Neuronal stem cell (in vitro differentiated cells): ENCODE measurements around the gene CXCL1.
A peak's percentile ranks its signal among the peaks of the same experiment; 100 is the strongest.

Source experiments
- DNase-seq: peaks from one replicate; pipeline ENCODE4 v3.0.0-alpha.2; 2013; ENCODE audit warnings: low spot score
- H2AFZ ChIP-seq: one replicate; pipeline ENCODE4 v1.6.1; 2013; ENCODE audit warnings: mild to moderate bottlenecking, low read length, inconsistent platforms
- H2AK5ac ChIP-seq: 2 replicates; pipeline ENCODE4 v1.6.1; 2013; ENCODE audit warnings: low read depth, mild to moderate bottlenecking, inconsistent platforms, low read length, moderate library complexity, mixed read lengths
- H2BK120ac ChIP-seq: 2 replicates; pipeline ENCODE4 v1.6.1; 2013; ENCODE audit warnings: low read depth, mild to moderate bottlenecking, inconsistent platforms, low read length, moderate library complexity, mixed read lengths
- H2BK12ac ChIP-seq: one replicate; pipeline ENCODE4 v1.6.1; 2013; ENCODE audit warnings: low read length, inconsistent platforms
- H2BK15ac ChIP-seq: 2 replicates; pipeline ENCODE4 v1.6.1; 2013; ENCODE audit warnings: mild to moderate bottlenecking, low read length, inconsistent platforms, mixed read lengths
- H2BK5ac ChIP-seq: one replicate; pipeline ENCODE4 v1.6.1; 2013; ENCODE audit warnings: inconsistent platforms, mild to moderate bottlenecking, low read length, moderate library complexity
- H3K14ac ChIP-seq: one replicate; pipeline ENCODE4 v1.6.1; 2013; ENCODE audit warnings: low read length, inconsistent platforms
- H3K18ac ChIP-seq: 2 replicates; pipeline ENCODE4 v1.6.1; 2013; ENCODE audit warnings: low read length, inconsistent platforms
- H3K23ac ChIP-seq: 2 replicates; pipeline ENCODE4 v1.6.1; 2013; ENCODE audit warnings: low read depth, mild to moderate bottlenecking, mixed read lengths, low read length, inconsistent platforms; ENCODE audit not compliant: poor library complexity
- H3K27ac ChIP-seq: replicated peaks from 3 replicates; pipeline ENCODE4 v1.5.1; 2013; ENCODE audit warnings: low read length, inconsistent platforms
- H3K27me3 ChIP-seq, 3 experiments: 2 replicates each; pipeline ENCODE4 v1.6.1; 2013; ENCODE audit warnings: low read length in 3 of 3, mild to moderate bottlenecking in 2 of 3, inconsistent platforms in 1 of 3, low read depth in 1 of 3, mixed read lengths in 1 of 3, moderate library complexity in 1 of 3; ENCODE audit not compliant: control insufficient read depth in 3 of 3, insufficient read depth in 3 of 3
- H3K36me3 ChIP-seq, 2 donors: replicated peaks in 1 of 2; 2 replicates each; pipeline ENCODE4 v1.6.1; 2013; ENCODE audit warnings: low read length in 2 of 2; ENCODE audit not compliant: control insufficient read depth in 2 of 2, insufficient read depth in 2 of 2
- H3K4ac ChIP-seq: 2 replicates; pipeline ENCODE4 v1.6.1; 2013; ENCODE audit warnings: inconsistent platforms, mild to moderate bottlenecking, low read length, moderate library complexity
- H3K4me1 ChIP-seq, 2 donors: 1 replicate in 1 of 2; 2 replicates in 1 of 2; pipeline ENCODE4 v1.6.1; 2013; ENCODE audit warnings: low read length in 2 of 2, low read depth in 1 of 2; ENCODE audit not compliant: control insufficient read depth in 2 of 2, insufficient read depth in 1 of 2
- H3K4me2 ChIP-seq: one replicate; pipeline ENCODE4 v1.6.1; 2013; ENCODE audit warnings: mild to moderate bottlenecking, low read length, inconsistent platforms; ENCODE audit not compliant: insufficient read depth, poor library complexity, severe bottlenecking
- H3K4me3 ChIP-seq, 2 donors: 2 replicates each; pipeline ENCODE4 v1.5.1; 2013; ENCODE audit warnings: low read length in 2 of 2, mild to moderate bottlenecking in 2 of 2, inconsistent platforms in 1 of 2, moderate library complexity in 1 of 2
- H3K79me1 ChIP-seq: one replicate; pipeline ENCODE4 v1.6.1; 2013; ENCODE audit warnings: low read depth, mild to moderate bottlenecking, inconsistent platforms, low read length, moderate library complexity
- H3K9ac ChIP-seq: one replicate; pipeline ENCODE4 v1.6.1; 2013; ENCODE audit warnings: mild to moderate bottlenecking, low read depth, low read length, inconsistent platforms; ENCODE audit not compliant: poor library complexity
- H3K9me3 ChIP-seq, 2 donors: replicated peaks in 1 of 2; 2 replicates each; pipeline versions ENCODE3 to v1.6.1; 2013; ENCODE audit warnings: low read length in 2 of 2, mild to moderate bottlenecking in 2 of 2, inconsistent platforms in 1 of 2, low read depth in 1 of 2, mixed read lengths in 1 of 2, moderate library complexity in 1 of 2; ENCODE audit not compliant: control insufficient read depth in 2 of 2, insufficient read depth in 1 of 2
- H4K8ac ChIP-seq: one replicate; pipeline ENCODE4 v1.6.1; 2013; ENCODE audit warnings: low read depth, mild to moderate bottlenecking, inconsistent platforms, low read length, moderate library complexity
- H4K91ac ChIP-seq: one replicate; pipeline ENCODE4 v1.6.1; 2013; ENCODE audit warnings: low read length, low read depth, mild to moderate bottlenecking, inconsistent platforms; ENCODE audit not compliant: poor library complexity
- WGBS, 2 donors: extraction: QIAGEN DNeasy Blood & Tissue Kit; methylation state at CpG; one replicate each; pipeline ENCODE4 v1.1.7; 2013; ENCODE audit warnings: missing lambda C conversion rate in 2 of 2, mixed read lengths in 1 of 2; ENCODE audit not compliant: insufficient read length in 2 of 2, insufficient replicate concordance in 1 of 2; ENCODE audit errors: extremely low coverage in 2 of 2; 5-methylcytosine and 5-hydroxymethylcytosine counted together

The CXCL1 gene

DNA sequence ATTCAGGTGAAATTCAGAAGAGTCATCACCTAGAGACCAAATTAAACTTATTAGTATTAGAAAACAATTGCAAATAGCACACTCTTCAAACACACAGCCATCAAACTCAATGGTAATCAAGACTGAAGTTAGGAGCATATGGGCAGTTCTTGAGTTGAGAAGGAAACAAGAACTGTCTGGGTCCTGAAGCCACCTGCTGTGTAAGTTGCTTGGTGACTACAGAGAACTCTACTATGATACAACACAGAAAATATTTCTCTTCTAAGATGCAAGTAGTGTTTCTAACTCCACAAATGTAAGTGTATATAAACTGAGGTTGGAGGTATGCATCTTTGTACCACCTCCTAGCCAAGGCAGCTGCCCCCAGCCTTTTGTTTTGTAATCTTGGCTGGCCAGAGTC is 16.4 kb upstream of the CXCL1 start:
- DNase-seq: no peak
- Histone ChIP-seq H3K27me3 (no peaks in the 10 kb centered on the region), H4K8ac (no peak overlapping the region), H3K4ac (no peak overlapping the region), H2BK120ac (no peak overlapping the region), H2AFZ (no peak overlapping the region), H2BK5ac (no peak overlapping the region), H3K9ac (no peak overlapping the region), H3K4me2 (no peak overlapping the region), H3K23ac (no peak overlapping the region), H2BK12ac (no peak overlapping the region), H3K18ac (no peak overlapping the region), H3K27ac (no peak overlapping the region), H3K4me1 (no peaks in the 10 kb centered on the region), H3K79me1 (no peaks in the 10 kb centered on the region), H2AK5ac (no peak overlapping the region), H2BK15ac (no peak overlapping the region), H3K14ac (no peak overlapping the region), H3K9me3 (no peaks in the 10 kb centered on the region), H3K36me3 (no peaks in the 10 kb centered on the region), H4K91ac (no peak overlapping the region), H3K4me3 (no peak overlapping the region)

DNA sequence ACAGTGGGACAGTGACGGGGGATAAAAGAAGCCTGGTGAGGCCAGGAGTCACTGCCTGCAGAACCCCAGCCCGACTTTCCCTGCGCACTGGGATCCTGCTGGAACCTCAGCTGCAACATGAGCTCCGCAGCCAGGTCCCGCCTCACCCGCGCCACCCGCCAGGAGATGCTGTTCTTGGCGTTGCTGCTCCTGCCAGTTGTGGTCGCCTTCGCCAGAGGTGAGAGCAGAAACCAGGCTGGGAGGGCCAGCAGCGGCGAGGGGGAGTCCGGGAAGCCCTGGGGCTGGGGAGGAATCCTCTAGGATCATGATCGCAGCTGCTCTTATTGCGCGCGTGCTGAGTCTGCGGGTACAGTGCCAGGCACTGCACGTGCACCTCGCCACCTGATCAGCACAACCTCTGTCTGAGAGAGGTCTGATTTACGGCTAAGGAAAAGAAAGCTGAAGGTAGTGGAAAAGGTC is 15.9 kb upstream of the CXCL1 start, which contains the start of gene PF4V1:
Gene PF4V1, plus strand, starts transcription at position 51 of the 459 bp plus-strand sequence. Its CDS starts 67 bp downstream, at position 118.
- Histone ChIP-seq H3K9ac (no peak within 1 kb of the TSS), H3K27ac (no peak within 1 kb of the TSS), H3K4ac (no peak within 1 kb of the TSS), H3K18ac (peak within 1 kb of the TSS; percentile 18), H2BK120ac (no peak within 1 kb of the TSS), H2BK5ac (no peak within 1 kb of the TSS), H3K9me3 (no peaks in the 10 kb centered on the region), H3K79me1 (no peaks in the 10 kb centered on the region), H4K8ac (no peak within 1 kb of the TSS), H3K4me2 (no peak within 1 kb of the TSS), H3K4me1 (no peaks in the 10 kb centered on the region), H2BK12ac (no peak within 1 kb of the TSS), H2AK5ac (no peak within 1 kb of the TSS), H3K4me3 (no peak within 1 kb of the TSS), H3K23ac (no peak within 1 kb of the TSS), H2BK15ac (no peak within 1 kb of the TSS), H3K27me3 (no peaks in the 10 kb centered on the region), H2AFZ (no peak within 1 kb of the TSS), H4K91ac (no peak within 1 kb of the TSS), H3K14ac (no peak within 1 kb of the TSS), H3K36me3 (no peaks in the 10 kb centered on the region)
- no peak for DNase-seq
- WGBS, 2 donors: no CpG with 5 or more reads among the region's 22 CpGs

DNA sequence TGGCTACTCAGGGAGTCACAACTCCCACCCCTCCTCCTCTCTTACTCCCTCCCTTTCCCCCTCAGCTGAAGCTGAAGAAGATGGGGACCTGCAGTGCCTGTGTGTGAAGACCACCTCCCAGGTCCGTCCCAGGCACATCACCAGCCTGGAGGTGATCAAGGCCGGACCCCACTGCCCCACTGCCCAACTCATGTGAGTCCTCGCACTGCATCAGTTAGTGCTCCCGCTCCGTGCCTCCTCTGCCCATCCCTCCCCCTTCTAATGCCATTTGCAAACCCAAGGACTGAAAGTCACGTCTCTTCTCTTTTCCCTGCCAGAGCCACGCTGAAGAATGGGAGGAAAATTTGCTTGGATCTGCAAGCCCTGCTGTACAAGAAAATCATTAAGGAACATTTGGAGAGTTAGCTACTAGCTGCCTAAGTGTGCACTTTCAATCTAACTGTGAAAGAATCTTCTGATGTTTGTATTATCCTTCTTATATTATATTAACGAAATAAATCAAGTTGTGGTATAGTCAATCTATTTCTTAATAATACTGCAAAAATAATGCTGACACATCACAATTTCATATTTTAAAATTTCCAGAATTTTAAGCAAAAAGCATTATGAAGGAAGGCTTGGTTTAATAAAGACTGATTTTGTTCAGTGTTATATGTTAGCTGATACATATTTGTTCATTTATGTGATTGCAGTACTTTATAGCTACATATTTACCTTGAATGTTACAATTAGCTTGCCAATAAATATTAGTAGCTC is 15.3 kb upstream of the CXCL1 start:
- WGBS, 2 donors: no CpG with 5 or more reads among the region's 8 CpGs
- Histone ChIP-seq H3K27me3 (no peaks in the 10 kb centered on the region), H4K8ac (no peak overlapping the region), H3K9ac (no peak overlapping the region), H3K14ac (no peak overlapping the region), H3K27ac (no peak overlapping the region), H3K4me1 (no peaks in the 10 kb centered on the region), H3K4ac (no peak overlapping the region), H2BK120ac (no peak overlapping the region), H3K23ac (no peak overlapping the region), H3K18ac (no peak overlapping the region), H2BK15ac (no peak overlapping the region), H2BK5ac (no peak overlapping the region), H2AK5ac (no peak overlapping the region), H3K4me3 (no peak overlapping the region), H3K4me2 (no peak overlapping the region), H3K36me3 (no peaks in the 10 kb centered on the region), H3K79me1 (no peaks in the 10 kb centered on the region), H2AFZ (no peak overlapping the region), H2BK12ac (no peak overlapping the region), H4K91ac (no peak overlapping the region), H3K9me3 (no peaks in the 10 kb centered on the region)
- no peak for DNase-seq

DNA sequence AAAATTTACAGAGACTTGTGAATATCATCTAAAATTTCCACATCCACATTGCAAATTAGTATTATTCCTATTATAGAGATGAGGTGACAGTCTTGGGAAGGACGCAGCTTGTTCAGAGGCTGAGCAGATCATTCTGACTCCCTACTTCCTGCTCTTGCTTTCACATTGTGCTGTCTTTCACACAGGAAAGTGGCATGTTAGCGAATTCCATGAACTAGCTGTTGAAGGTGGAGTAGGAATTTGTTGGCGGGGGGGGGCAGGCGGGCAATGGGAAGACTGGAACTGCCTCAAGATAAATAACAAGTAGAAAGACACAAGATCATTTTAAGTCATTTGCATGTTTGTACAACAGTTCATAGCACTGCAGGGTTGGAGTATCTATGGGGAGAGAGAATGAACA is 13.8 kb upstream of the CXCL1 start:
- Histone ChIP-seq H3K14ac (no peak overlapping the region), H2BK15ac (no peak overlapping the region), H2AFZ (no peak overlapping the region), H2BK120ac (no peak overlapping the region), H3K27ac (no peak overlapping the region), H3K4ac (no peak overlapping the region), H3K18ac (no peak overlapping the region), H3K9ac (no peak overlapping the region), H2BK5ac (no peak overlapping the region), H3K9me3 (no peaks in the 10 kb centered on the region), H3K4me1 (no peaks in the 10 kb centered on the region), H3K23ac (no peak overlapping the region), H3K4me3 (no peak overlapping the region), H4K8ac (no peak overlapping the region), H3K36me3 (no peaks in the 10 kb centered on the region), H2AK5ac (no peak overlapping the region), H3K79me1 (no peaks in the 10 kb centered on the region), H4K91ac (no peak overlapping the region), H3K4me2 (no peak overlapping the region), H3K27me3 (no peaks in the 10 kb centered on the region), H2BK12ac (no peak overlapping the region)
- DNase-seq: no peak
- WGBS, 2 donors: no CpG with 5 or more reads among the region's 4 CpGs
